Endothelial cell of umbilical vein (primary cell): Measurements from ENCODE around the gene CLDN9. TPM values are rescaled to one million over a fixed set of nuclear protein-coding genes. Genes with fewer than 3 reads are reported as not detected.

ENCODE experiments used
- BruUV-seq: library from RNA; stranded (reverse); fragments of 400-500 nt; replicated peaks from 2 replicates; lab custom pipeline; 2021; lab: Mats Ljungman, UMichigan
- CTCF ChIA-PET: fragments of 300-600, 350-600 bp; sonication (Branson Sonifier 250); formaldehyde crosslinking; loops from one replicate; lab custom pipeline; 2021; ENCODE audit warnings: antibody characterized with exemption, inconsistent platforms; lab: Charles Lee
- POLR2A ChIA-PET: fragments of 300-600, 350-600 bp; sonication (Branson Sonifier 250); formaldehyde crosslinking; loops from one replicate; lab custom pipeline; 2021; ENCODE audit warnings: antibody characterized with exemption, inconsistent platforms; lab: Charles Lee
- DNase-seq: peaks from one replicate; pipeline ENCODE4 v3.0.0-alpha.2; 2011; ENCODE audit warnings: low read depth, low spot score
- FAIRE-seq: peaks from 2 replicates; lab custom pipeline; 2011; peaks lifted over from hg19 to GRCh38; lab: Jason Lieb, UNC
- H2AFZ ChIP-seq: 2 replicates; pipeline ENCODE4 v1.6.0; 2012; ENCODE audit warnings: low read depth, low read length, control low read depth, inconsistent platforms
- H3K27ac ChIP-seq: 2 replicates; pipeline ENCODE4 v1.5.1; 2011; ENCODE audit warnings: low read depth, mild to moderate bottlenecking, control low read depth, low read length, moderate library complexity; ENCODE audit not compliant: insufficient read depth
- H3K27me3 ChIP-seq, 2 experiments: 2 replicates each; pipeline versions ENCODE4 v1.6.0 to v1.6.1; 2011; ENCODE audit warnings: low read length in 2 of 2, mixed read lengths in 1 of 2; ENCODE audit not compliant: control insufficient read depth in 2 of 2, insufficient read depth in 2 of 2
- H3K36me3 ChIP-seq, 2 experiments: 2 replicates in 1 of 2; 3 replicates in 1 of 2; pipeline ENCODE4 v1.5.1; 2011; ENCODE audit warnings: low read length in 2 of 2, mild to moderate bottlenecking in 1 of 2, moderate library complexity in 1 of 2; ENCODE audit not compliant: control insufficient read depth in 2 of 2, insufficient read depth in 2 of 2; ENCODE audit errors: extremely low read depth in 1 of 2
- H3K4me1 ChIP-seq: 3 replicates; pipeline ENCODE4 v1.5.1; 2011; ENCODE audit warnings: mild to moderate bottlenecking, low read length; ENCODE audit not compliant: control insufficient read depth, insufficient read depth; ENCODE audit errors: extremely low read depth
- H3K4me2 ChIP-seq: 2 replicates; pipeline ENCODE4 v1.6.1; 2011; ENCODE audit warnings: low read length, control low read depth, mixed read lengths; ENCODE audit not compliant: insufficient read depth
- H3K4me3 ChIP-seq, 3 experiments: fragments of 200-600 bp in 1 of 3; sonication (generic), shearing (Covaris generic) in 1 of 3; replicated peaks in 1 of 3; 2 replicates each; pipeline ENCODE4 v1.5.1; 2011 to 2016; ENCODE audit warnings: control low read depth in 3 of 3, low read length in 3 of 3, mild to moderate bottlenecking in 2 of 3, inconsistent platforms in 1 of 3, low read depth in 1 of 3, moderate library complexity in 1 of 3; ENCODE audit not compliant: insufficient read depth in 1 of 3
- H3K79me2 ChIP-seq: 2 replicates; pipeline ENCODE4 v1.6.0; 2012; ENCODE audit warnings: low read length, inconsistent platforms; ENCODE audit not compliant: control insufficient read depth, insufficient read depth
- H3K9ac ChIP-seq: replicated peaks from 2 replicates; pipeline ENCODE3; 2011; ENCODE audit warnings: low read length, control low read depth; ENCODE audit not compliant: insufficient read depth; ENCODE audit errors: extremely low read depth
- H3K9me1 ChIP-seq: replicated peaks from 3 replicates; pipeline ENCODE4 v1.6.0; 2011; ENCODE audit warnings: mild to moderate bottlenecking, low read length; ENCODE audit not compliant: control insufficient read depth, insufficient read depth; ENCODE audit errors: extremely low read depth
- H3K9me3 ChIP-seq: replicated peaks from 2 replicates; pipeline ENCODE4 v1.5.1; 2012; ENCODE audit warnings: low read length, inconsistent platforms; ENCODE audit not compliant: control insufficient read depth, insufficient read depth
- H4K20me1 ChIP-seq: replicated peaks from 2 replicates; pipeline ENCODE3; 2011; ENCODE audit warnings: mild to moderate bottlenecking, low read length; ENCODE audit not compliant: control insufficient read depth, insufficient read depth; ENCODE audit errors: extremely low read depth
- FOS ChIP-seq: IDR thresholded peaks from 2 replicates; pipeline ENCODE4 v1.6.1; 2011; ENCODE audit warnings: mild to moderate bottlenecking, low read length, moderate library complexity, borderline replicate concordance; ENCODE audit not compliant: insufficient read depth
- MYC ChIP-seq: IDR thresholded peaks from one replicate; pipeline ENCODE4 v1.6.1; 2011; ENCODE audit warnings: mild to moderate bottlenecking, low read depth, low read length
- POLR2A ChIP-seq: IDR thresholded peaks from 2 replicates; pipeline ENCODE4 v1.6.1; 2012; ENCODE audit warnings: low read depth, mild to moderate bottlenecking, control low read depth, low read length
- POLR2AphosphoS5 ChIP-seq: IDR thresholded peaks from 2 replicates; pipeline ENCODE4 v1.6.1; 2012; ENCODE audit warnings: low read depth, mild to moderate bottlenecking, control low read depth, low read length, moderate library complexity; ENCODE audit not compliant: insufficient read depth
- dilution Hi-C: fragments of 300-500 bp; cut with MboI; formaldehyde crosslinking; loops from one replicate; pipeline ENCODE4 v1.15.0; 2019; ENCODE audit warnings: low sequenced_read_pairs; ENCODE audit not compliant: extremely low pct_ligation_motif_present
- intact Hi-C: fragments of 100-400 bp; cut with micrococcal nuclease; formaldehyde crosslinking; loops from one replicate; pipeline ENCODE4 v1.10.0; 2022
- polyA plus RNA-seq, 4 experiments: library from polyadenylated mRNA; depleted of rRNA in 3 of 4; stranded (reverse) in 3 of 4; unstranded in 1 of 4; fragments of >200 nt; gene quantifications; 2 replicates each; pipeline versions ENCODE4 v1.2.1 to v1.2.3, GENCODE V29; 2011 to 2012; ENCODE audit warnings: missing spikeins in 1 of 4
- total RNA-seq: library from RNA; stranded (reverse); gene quantifications from 2 replicates; pipeline ENCODE4 v1.2.3, GENCODE V29; 2021
- TF ChIP-seq, protein P1 (sequence below): IDR thresholded peaks from 2 replicates; pipeline ENCODE4 v1.6.1; 2011; ENCODE audit not compliant: insufficient read depth, insufficient read length

CLDN9 gene
- total and polyA plus RNA-seq, 2 donors (not counting 3 experiments of a cell fraction or from before 2014, with no cell fraction given), result 0.06 TPM; not detected in 1

- Histone ChIP-seq H3K36me3 (peaks cover 0 to 9% of the 10 kb centered on the region in 2 experiments), H3K9me3 (no peaks in the 10 kb centered on the region), H3K27me3 (peaks cover 34 to 38% of the 10 kb centered on the region in 2 experiments), H3K4me1 (no peaks in the 10 kb centered on the region), H3K27ac (no peak overlapping the region), H3K79me2 (no peaks in the 10 kb centered on the region), H3K9me1 (no peaks in the 10 kb centered on the region), H3K4me3 (no peak overlapping the region), H3K4me2 (no peak overlapping the region), H3K9ac (no peak overlapping the region), H4K20me1 (no peaks in the 10 kb centered on the region), H2AFZ (no peak overlapping the region)
- CTCF ChIA-PET, result interaction anchor here (0.6 to 8.8 kb wide), 21 partner anchors 8 to 142 kb away, joined by 3 to 200 read pairs (median 8); partner anchors contain the start of genes CLDN6, HCFC1R1, MMP25 and PAQR4
- FAIRE-seq (no peak), DNase-seq (no peak)
- TF ChIP-seq FOS (no peak), POLR2AphosphoS5 (no peak), POLR2A (peak; percentile 27), MYC (no peak)
- TF ChIP-seq, protein P1, sequence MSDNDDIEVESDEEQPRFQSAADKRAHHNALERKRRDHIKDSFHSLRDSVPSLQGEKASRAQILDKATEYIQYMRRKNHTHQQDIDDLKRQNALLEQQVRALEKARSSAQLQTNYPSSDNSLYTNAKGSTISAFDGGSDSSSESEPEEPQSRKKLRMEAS, result no peak
- POLR2A ChIA-PET, result interaction anchor here (0.6 to 1.1 kb wide), 4 partner anchors 9 to 106 kb away, joined by 3 to 6 read pairs (median 5); partner anchors contain the start of genes TNFRSF12A and ZNF213
- dilution Hi-C loops, result no loop called here
- intact Hi-C loops, result loop anchor here (1.0 kb wide), 1 partner anchor 26 kb away; no protein-coding TSS in a partner anchor
- BruUV-seq, result no TSS peak
Observed at GRCh38 chr16:3028716-3029319, 16.1 kb downstream of the CLDN9 start.
